ENCODE results near the gene WARS2.

GRCh38 chr1:119124764-119125163, 15.7 kb downstream of the WARS2 start:
- TF ChIP-seq POLR2A (IDR thresholded peaks at IDR 0.05; ENCODE audit: low read length) (no peak), GATA1 (IDR thresholded peaks at IDR 0.05; ENCODE audit: low read depth, low read length) (no peak)

Data from erythroblast (primary cell).